HAP-1 (cell line): Measurements from ENCODE around the gene RELCH.
A peak's percentile ranks its signal among the peaks of the same experiment; 100 is the strongest.

Experiments
- DNase-seq, 2 experiments: peaks; one replicate each; pipeline ENCODE4 v3.0.0-alpha.2; 2016 to 2020; ENCODE audit warnings: low spot score in 2 of 2
- H3K27me3 ChIP-seq: fragments of 250-450 bp; sonication (Bioruptor Pico); 2 replicates; pipeline ENCODE4 v1.5.1; 2020; ENCODE audit warnings: low read depth, mild to moderate bottlenecking, moderate library complexity
- H3K36me3 ChIP-seq: fragments of 250-450 bp; sonication (Bioruptor Pico); replicated peaks from 2 replicates; pipeline ENCODE4 v1.5.1; 2020; ENCODE audit warnings: mild to moderate bottlenecking
- H3K4me1 ChIP-seq: fragments of 250-450 bp; sonication (Bioruptor Pico); 2 replicates; pipeline ENCODE4 v1.5.1; 2020; ENCODE audit warnings: mild to moderate bottlenecking
- H3K4me3 ChIP-seq: fragments of 250-450 bp; sonication (Bioruptor Pico); 2 replicates; pipeline ENCODE4 v1.5.1; 2020; ENCODE audit warnings: mild to moderate bottlenecking, moderate library complexity
- H3K9me3 ChIP-seq: fragments of 250-450 bp; sonication (Bioruptor Pico); 2 replicates; pipeline ENCODE4 v1.5.1; 2020; ENCODE audit warnings: mild to moderate bottlenecking, moderate library complexity
- in situ Hi-C: fragments of 300-500 bp; cut with MboI; formaldehyde crosslinking; loops from 3 replicates; pipeline ENCODE4 v1.14.3; 2020; ENCODE audit warnings: low sequenced_read_pairs, inconsistent platforms, mixed read lengths

The RELCH gene

GRCh38 chr18:62199629-62200028, 12.6 kb downstream of the RELCH start:
- no peaks in the 10 kb centered on the region for H3K36me3 ChIP-seq
- in situ Hi-C loops, result loop anchor here (25.0 kb wide), 2 partner anchors 363 to 788 kb away; no protein-coding TSS in a partner anchor
- peaks cover 16% of the 10 kb centered on the region for H3K4me1 ChIP-seq
- peak in 1 of 2 experiments; percentile 74 for DNase-seq
- no peak overlapping the region for H3K4me3 ChIP-seq
- H3K9me3 ChIP-seq, result no peaks in the 10 kb centered on the region
- no peaks in the 10 kb centered on the region for H3K27me3 ChIP-seq

GRCh38 chr18:62200121-62200914, 13.3 kb downstream of the RELCH start:
- no peaks in the 10 kb centered on the region for H3K27me3 ChIP-seq
- peaks cover 16% of the 10 kb centered on the region for H3K4me1 ChIP-seq
- no peak for DNase-seq
- in situ Hi-C loops, result no loop called here
- no peak overlapping the region for H3K4me3 ChIP-seq
- no peaks in the 10 kb centered on the region for H3K36me3 ChIP-seq
- no peaks in the 10 kb centered on the region for H3K9me3 ChIP-seq

GRCh38 chr18:62201870-62202269, 14.8 kb downstream of the RELCH start:
- DNase-seq, result no peak
- Histone ChIP-seq H3K27me3 (no peaks in the 10 kb centered on the region), H3K9me3 (no peaks in the 10 kb centered on the region), H3K36me3 (no peaks in the 10 kb centered on the region), H3K4me1 (peaks cover 16% of the 10 kb centered on the region), H3K4me3 (no peak overlapping the region)
- in situ Hi-C loops, result no loop called here

- H3K27me3 ChIP-seq, result no peaks in the 10 kb centered on the region
- in situ Hi-C loops, result no loop called here
- H3K36me3 ChIP-seq, result no peaks in the 10 kb centered on the region
- H3K9me3 ChIP-seq, result no peaks in the 10 kb centered on the region
- no peak for DNase-seq
- H3K4me3 ChIP-seq, result no peak overlapping the region
- no peaks in the 10 kb centered on the region for H3K4me1 ChIP-seq
Measured at GRCh38 chr18:62205824-62206223, 18.8 kb downstream of the RELCH start.

GRCh38 chr18:62206593-62206992, 19.5 kb downstream of the RELCH start:
- no peaks in the 10 kb centered on the region; the same call in 1 of the 2 replicates for H3K36me3 ChIP-seq
- H3K4me1 ChIP-seq, result no peaks in the 10 kb centered on the region
- in situ Hi-C loops, result no loop called here
- H3K9me3 ChIP-seq, result no peaks in the 10 kb centered on the region
- no peaks in the 10 kb centered on the region for H3K27me3 ChIP-seq
- H3K4me3 ChIP-seq, result no peak overlapping the region
- DNase-seq, result no peak

- Histone ChIP-seq H3K27me3 (no peaks in the 10 kb centered on the region), H3K4me1 (no peaks in the 10 kb centered on the region), H3K9me3 (no peaks in the 10 kb centered on the region), H3K36me3 (peaks cover 5% of the 10 kb centered on the region; the same call in 1 of the 2 replicates), H3K4me3 (no peak overlapping the region)
- in situ Hi-C loops, result no loop called here
- no peak for DNase-seq
Measured at GRCh38 chr18:62209046-62209445, 22.0 kb downstream of the RELCH start.

- H3K27me3 ChIP-seq, result no peaks in the 10 kb centered on the region
Measured at GRCh38 chr18:62210138-62210537, 23.1 kb downstream of the RELCH start.

GRCh38 chr18:62211325-62211828, 24.3 kb downstream of the RELCH start:
- no peaks in the 10 kb centered on the region for H3K4me1 ChIP-seq
- no peak for DNase-seq
- H3K4me3 ChIP-seq, result no peak overlapping the region
- in situ Hi-C loops, result no loop called here
- H3K9me3 ChIP-seq, result no peaks in the 10 kb centered on the region
- no peaks in the 10 kb centered on the region for H3K27me3 ChIP-seq
- H3K36me3 ChIP-seq, result peaks cover 6% of the 10 kb centered on the region

More at GRCh38 chr18:62210138-62210537, 23.1 kb downstream of the RELCH start:
- Histone ChIP-seq H3K4me3 (no peak overlapping the region), H3K9me3 (no peaks in the 10 kb centered on the region), H3K36me3 (peaks cover 5% of the 10 kb centered on the region; the same call in 1 of the 2 replicates), H3K4me1 (no peaks in the 10 kb centered on the region)
- DNase-seq, result no peak
- in situ Hi-C loops, result no loop called here

GRCh38 chr18:62214790-62215189, 27.7 kb downstream of the RELCH start:
- H3K4me1 ChIP-seq, result no peaks in the 10 kb centered on the region

GRCh38 chr18:62224229-62224628, 37.2 kb downstream of the RELCH start:
- Histone ChIP-seq H3K4me1 (no peaks in the 10 kb centered on the region; the same call in 1 of the 2 replicates), H3K27me3 (no peaks in the 10 kb centered on the region), H3K36me3 (peaks cover 36% of the 10 kb centered on the region), H3K9me3 (no peaks in the 10 kb centered on the region), H3K4me3 (no peak overlapping the region)
- in situ Hi-C loops, result no loop called here
- no peak for DNase-seq

More at GRCh38 chr18:62214790-62215189, 27.7 kb downstream of the RELCH start:
- no peak for DNase-seq
- H3K9me3 ChIP-seq, result no peaks in the 10 kb centered on the region
- no peaks in the 10 kb centered on the region for H3K27me3 ChIP-seq
- peaks cover 9% of the 10 kb centered on the region for H3K36me3 ChIP-seq
- in situ Hi-C loops, result no loop called here
- H3K4me3 ChIP-seq, result no peak overlapping the region

- in situ Hi-C loops, result no loop called here
- H3K4me3 ChIP-seq, result no peak overlapping the region
- H3K27me3 ChIP-seq, result no peaks in the 10 kb centered on the region
- no peaks in the 10 kb centered on the region for H3K9me3 ChIP-seq
- H3K4me1 ChIP-seq, result no peaks in the 10 kb centered on the region; the same call in 1 of the 2 replicates
- peaks cover 46% of the 10 kb centered on the region for H3K36me3 ChIP-seq
- no peak for DNase-seq
Measured at GRCh38 chr18:62226047-62226446, 39.0 kb downstream of the RELCH start.

- in situ Hi-C loops, result no loop called here
- Histone ChIP-seq H3K27me3 (no peaks in the 10 kb centered on the region), H3K4me1 (no peaks in the 10 kb centered on the region), H3K4me3 (no peak overlapping the region), H3K36me3 (peaks cover 10% of the 10 kb centered on the region), H3K9me3 (no peaks in the 10 kb centered on the region)
- DNase-seq, result no peak
Measured at GRCh38 chr18:62236252-62236651, 49.2 kb downstream of the RELCH start.

GRCh38 chr18:62239475-62239874, 52.4 kb downstream of the RELCH start:
- no peak for DNase-seq
- H3K27me3 ChIP-seq, result no peaks in the 10 kb centered on the region
- H3K4me1 ChIP-seq, result no peaks in the 10 kb centered on the region
- peaks cover 3% of the 10 kb centered on the region; the same call in 1 of the 2 replicates for H3K36me3 ChIP-seq
- in situ Hi-C loops, result no loop called here
- H3K4me3 ChIP-seq, result no peak overlapping the region
- H3K9me3 ChIP-seq, result no peaks in the 10 kb centered on the region

GRCh38 chr18:62242955-62243354, 55.9 kb downstream of the RELCH start:
- H3K4me3 ChIP-seq, result no peak overlapping the region
- H3K9me3 ChIP-seq, result no peaks in the 10 kb centered on the region
- H3K27me3 ChIP-seq, result no peaks in the 10 kb centered on the region
- in situ Hi-C loops, result loop anchor here (5.0 kb wide), 1 partner anchor 56 kb away; the partner anchor contains the start of genes PIGN and RELCH
- no peaks in the 10 kb centered on the region for H3K4me1 ChIP-seq
- DNase-seq, result no peak
- no peaks in the 10 kb centered on the region for H3K36me3 ChIP-seq
